Colonic mucosa (tissue), 4 donors: ENCODE results near the gene RFX1. TPM values are rescaled to one million over a fixed set of nuclear protein-coding genes. Genes with fewer than 3 reads are reported as not detected.

Experiments
- DNase-seq: peaks from one replicate; pipeline ENCODE4 v3.0.0-alpha.2; 2020
- H3K27ac ChIP-seq: fragments of 200-600 bp; one replicate; pipeline ENCODE4 v1.8.0; 2021
- H3K27me3 ChIP-seq: fragments of 200-600 bp; one replicate; pipeline ENCODE4 v1.8.0; 2021
- H3K36me3 ChIP-seq: fragments of 200-600 bp; one replicate; pipeline ENCODE4 v1.8.0; 2021
- H3K4me1 ChIP-seq: fragments of 200-600 bp; one replicate; pipeline ENCODE4 v1.8.0; 2021; ENCODE audit warnings: mild to moderate bottlenecking
- H3K4me3 ChIP-seq: fragments of 200-600 bp; one replicate; pipeline ENCODE4 v1.8.0; 2021
- H3K9ac ChIP-seq, 2 donors: one replicate each; pipeline ENCODE4 v1.7.0; 2013; ENCODE audit warnings: control low read depth in 2 of 2, low read depth in 2 of 2, low read length in 2 of 2
- H3K9me3 ChIP-seq: fragments of 200-600 bp; one replicate; pipeline ENCODE4 v1.8.0; 2021
- intact Hi-C: fragments of 100-400 bp; cut with DNase I; formaldehyde crosslinking; loops from one replicate; pipeline ENCODE4 v1.14.1; 2022
- total RNA-seq, 2 donors: library from RNA; stranded (reverse); fragmentation: NEBNext Ultra II Directional in 1 of 2; extraction: Animal tissue kit (Norgen Biotek cat#: 25700) in 1 of 2; gene quantifications; one replicate each; pipeline ENCODE4 v1.2.1, GENCODE V29; 2021
- TF ChIP-seq, protein P1 (sequence below): fragments of 200-600 bp; IDR thresholded peaks from one replicate; pipeline ENCODE4 v1.8.0; 2022; ENCODE audit warnings: antibody characterized with exemption, mild to moderate bottlenecking
- donor health status: healthy.
- donor health status: DM: no; HTN: no; CAD: no.
- donor health status: DM: no; HTN: no; CAD: no.

RFX1 gene
- total RNA-seq, 2 donors from 2014 or later, result 13.1 to 20.9 TPM

DNA sequence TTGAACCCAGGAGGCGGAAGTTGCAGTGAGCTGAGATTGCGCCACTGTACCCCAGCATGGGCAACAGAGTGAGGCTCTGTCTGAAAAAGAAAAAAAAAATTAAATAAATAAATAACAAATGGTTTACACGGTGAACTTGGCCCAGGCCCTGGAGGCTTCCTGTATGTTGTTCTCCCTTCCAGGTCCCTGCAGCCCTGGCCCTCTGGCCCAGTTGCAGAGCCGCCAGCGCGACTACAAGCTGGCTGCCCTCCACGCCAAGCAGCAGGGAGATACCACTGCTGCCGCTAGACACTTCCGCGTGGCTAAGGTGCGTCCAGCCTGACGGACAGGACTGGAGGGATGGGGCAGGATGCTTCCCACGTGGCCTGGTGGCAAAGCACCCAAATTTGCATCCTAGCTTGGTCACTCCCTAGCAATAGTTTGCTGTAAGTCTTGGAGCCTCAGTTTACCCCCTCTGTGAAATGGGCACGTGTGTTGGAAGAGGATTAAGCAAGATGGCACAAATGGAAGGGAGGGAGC, 88.2 kb downstream of the RFX1 start:
- no peaks in the 10 kb centered on the region for H3K9me3 ChIP-seq
- H3K4me1 ChIP-seq, result no peaks in the 10 kb centered on the region
- no peak overlapping the region for H3K9ac ChIP-seq
- no peak overlapping the region for H3K27ac ChIP-seq
- TF ChIP-seq, protein P1, sequence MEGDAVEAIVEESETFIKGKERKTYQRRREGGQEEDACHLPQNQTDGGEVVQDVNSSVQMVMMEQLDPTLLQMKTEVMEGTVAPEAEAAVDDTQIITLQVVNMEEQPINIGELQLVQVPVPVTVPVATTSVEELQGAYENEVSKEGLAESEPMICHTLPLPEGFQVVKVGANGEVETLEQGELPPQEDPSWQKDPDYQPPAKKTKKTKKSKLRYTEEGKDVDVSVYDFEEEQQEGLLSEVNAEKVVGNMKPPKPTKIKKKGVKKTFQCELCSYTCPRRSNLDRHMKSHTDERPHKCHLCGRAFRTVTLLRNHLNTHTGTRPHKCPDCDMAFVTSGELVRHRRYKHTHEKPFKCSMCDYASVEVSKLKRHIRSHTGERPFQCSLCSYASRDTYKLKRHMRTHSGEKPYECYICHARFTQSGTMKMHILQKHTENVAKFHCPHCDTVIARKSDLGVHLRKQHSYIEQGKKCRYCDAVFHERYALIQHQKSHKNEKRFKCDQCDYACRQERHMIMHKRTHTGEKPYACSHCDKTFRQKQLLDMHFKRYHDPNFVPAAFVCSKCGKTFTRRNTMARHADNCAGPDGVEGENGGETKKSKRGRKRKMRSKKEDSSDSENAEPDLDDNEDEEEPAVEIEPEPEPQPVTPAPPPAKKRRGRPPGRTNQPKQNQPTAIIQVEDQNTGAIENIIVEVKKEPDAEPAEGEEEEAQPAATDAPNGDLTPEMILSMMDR, result no peak
- intact Hi-C loops, result no loop called here
- no peak for DNase-seq
- no peaks in the 10 kb centered on the region for H3K27me3 ChIP-seq
- peaks cover 25% of the 10 kb centered on the region for H3K36me3 ChIP-seq
- H3K4me3 ChIP-seq, result no peak overlapping the region

DNA sequence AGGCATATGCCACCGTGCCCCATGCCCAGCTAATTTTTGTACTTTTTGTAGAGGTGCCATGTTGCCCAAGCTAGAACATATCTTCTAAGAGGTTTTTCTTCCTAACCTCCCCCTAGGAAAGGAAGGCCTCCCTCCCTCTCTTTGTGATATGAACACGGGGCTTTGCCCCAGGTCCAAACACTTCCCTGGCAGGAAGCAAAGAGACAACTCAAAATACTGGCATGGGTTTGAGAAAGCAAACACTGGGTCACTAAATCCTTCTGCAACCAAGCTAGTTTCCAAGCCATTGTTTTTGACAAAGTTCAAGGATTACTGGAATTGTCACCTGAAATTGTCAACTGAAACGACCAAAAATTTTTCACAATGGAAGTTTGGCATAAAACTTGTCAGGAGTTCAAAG, 91.3 kb downstream of the RFX1 start:
- Histone ChIP-seq H3K4me3 (no peak overlapping the region), H3K27ac (no peak overlapping the region), H3K36me3 (peaks cover 19% of the 10 kb centered on the region), H3K4me1 (no peaks in the 10 kb centered on the region), H3K27me3 (no peaks in the 10 kb centered on the region), H3K9ac (no peak overlapping the region), H3K9me3 (no peaks in the 10 kb centered on the region)
- no peak for DNase-seq
- TF ChIP-seq, protein P1, result no peak
- intact Hi-C loops, result no loop called here

DNA sequence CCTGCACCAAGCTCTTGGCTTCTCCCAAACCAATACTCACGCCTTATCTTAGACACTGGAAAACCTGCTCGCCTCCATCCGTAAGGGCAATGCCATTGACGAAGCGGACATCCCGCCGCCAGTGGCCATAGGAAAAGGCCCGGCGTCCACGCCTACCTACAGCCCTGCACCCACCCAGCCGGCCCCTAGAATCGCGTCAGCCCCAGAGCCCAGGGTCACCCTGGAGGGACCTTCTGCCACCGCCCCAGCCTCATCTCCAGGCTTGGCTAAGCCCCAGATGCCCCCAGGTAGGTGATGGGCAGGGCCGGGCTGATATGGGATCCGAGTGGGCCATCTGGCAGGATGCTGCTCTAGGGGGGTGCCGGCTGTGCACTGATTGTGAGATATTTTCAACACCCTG, 92.8 kb downstream of the RFX1 start:
- Histone ChIP-seq H3K36me3 (peaks cover 19% of the 10 kb centered on the region), H3K27me3 (no peaks in the 10 kb centered on the region), H3K9me3 (no peaks in the 10 kb centered on the region), H3K9ac (no peak overlapping the region), H3K4me1 (no peaks in the 10 kb centered on the region), H3K27ac (no peak overlapping the region), H3K4me3 (no peak overlapping the region)
- intact Hi-C loops, result no loop called here
- no peak for DNase-seq
- TF ChIP-seq, protein P1, result no peak

Other genes starting within 250 kb of the RFX1 start
- 10 to 100 TPM; 19.5 to 26.7 TPM for gene MRI1, start 241.8 kb downstream of the RFX1 start, total RNA-seq
- 10 to 100 TPM; 48.5 to 82.6 TPM for gene C19orf53, start 231.9 kb downstream of the RFX1 start, total RNA-seq
- gene ZSWIM4, start 210.9 kb downstream of the RFX1 start, total RNA-seq, result 1 to 10 TPM; 2.9 to 4.3 TPM
- gene NANOS3, start 129.2 kb downstream of the RFX1 start, total RNA-seq, result not detected
- gene BRME1, start 100.2 kb downstream of the RFX1 start, total RNA-seq, result 10 to 100 TPM in 1 of 2 donors, 1 to 10 TPM in 1; 5.9 to 20.0 TPM
- gene CC2D1A, start 100.1 kb downstream of the RFX1 start, total RNA-seq, result 100 to 1,000 TPM in 1 of 2 donors, 10 to 100 TPM in 1; 81.0 to 123 TPM
- 1 to 10 TPM; 4.1 to 4.4 TPM for gene PODNL1, start 67.9 kb downstream of the RFX1 start, total RNA-seq
- gene DCAF15, start 53.8 kb downstream of the RFX1 start, total RNA-seq, result 10 to 100 TPM; 30.2 to 55.1 TPM
- not detected for gene RLN3, start 21.8 kb upstream of the RFX1 start, total RNA-seq
- 1 to 10 TPM; 2.5 to 3.2 TPM for gene IL27RA, start 25.4 kb upstream of the RFX1 start, total RNA-seq
- 1 to 10 TPM in 1 of 2 donors, under 1 TPM in 1; 0.37 to 1.6 TPM for gene PALM3, start 55.8 kb upstream of the RFX1 start, total RNA-seq
- 10 to 100 TPM; 32.7 to 50.0 TPM for gene MISP3, start 66.5 kb upstream of the RFX1 start, total RNA-seq
- gene C19orf67, start 79.5 kb upstream of the RFX1 start, total RNA-seq, result under 1 TPM in 1 of 2 donors, not detected in 1; 0.19 TPM
- gene SAMD1, start 84.4 kb upstream of the RFX1 start, total RNA-seq, result 10 to 100 TPM; 52.9 to 91.3 TPM
- 10 to 100 TPM; 71.0 to 89.3 TPM for gene PRKACA, start 111.4 kb upstream of the RFX1 start, total RNA-seq
- gene ASF1B, start 130.3 kb upstream of the RFX1 start, total RNA-seq, result 10 to 100 TPM; 12.9 to 64.0 TPM
- 10 to 100 TPM; 18.4 to 28.0 TPM for gene ADGRL1, start 199.8 kb upstream of the RFX1 start, total RNA-seq